RWPE2 (cell line): ENCODE data around the gene ZNF133.

Experiments used
- ATAC-seq: fragments of 200-7000 bp; cut with Tn5 transposase; 3 replicates; pipeline ENCODE4 v1.9.1; 2021; ENCODE audit warnings: low read depth
- DNase-seq: peaks from one replicate; pipeline ENCODE4 v3.0.0-alpha.2; 2020; ENCODE audit warnings: low spot score
- H3K27ac ChIP-seq: fragments of 450-650 bp; 2 replicates; pipeline ENCODE4 v1.5.1; 2017; ENCODE audit warnings: mild to moderate bottlenecking; ENCODE audit not compliant: poor library complexity, severe bottlenecking
- H3K27me3 ChIP-seq: fragments of 250-450 bp; sonication (Bioruptor Pico); 2 replicates; pipeline ENCODE4 v1.5.1; 2021; ENCODE audit warnings: mild to moderate bottlenecking, moderate library complexity; ENCODE audit not compliant: insufficient read depth, poor library complexity, severe bottlenecking
- H3K36me3 ChIP-seq: fragments of 250-450 bp; sonication (Bioruptor Pico); 2 replicates; pipeline ENCODE4 v1.5.1; 2020; ENCODE audit warnings: low read depth, mild to moderate bottlenecking, moderate library complexity
- H3K4me1 ChIP-seq: fragments of 250-450 bp; sonication (Bioruptor Pico); 2 replicates; pipeline ENCODE4 v1.5.1; 2021; ENCODE audit warnings: mild to moderate bottlenecking, moderate library complexity; ENCODE audit not compliant: insufficient read depth, poor library complexity, severe bottlenecking
- H3K4me3 ChIP-seq: fragments of 250-450 bp; sonication (Bioruptor Pico); 2 replicates; pipeline ENCODE4 v1.5.1; 2021; ENCODE audit warnings: mild to moderate bottlenecking, moderate library complexity; ENCODE audit not compliant: severe bottlenecking
- H3K9me3 ChIP-seq: fragments of 250-450 bp; sonication (Bioruptor Pico); 2 replicates; pipeline ENCODE4 v1.5.1; 2021; ENCODE audit warnings: mild to moderate bottlenecking, moderate library complexity; ENCODE audit not compliant: severe bottlenecking
- TF ChIP-seq, protein P1 (sequence below): fragments of 450-650 bp; IDR thresholded peaks from one replicate; pipeline ENCODE4 v1.5.1; 2017; ENCODE audit warnings: mild to moderate bottlenecking, moderate library complexity; ENCODE audit not compliant: poor library complexity, severe bottlenecking

The ZNF133 gene

DNA sequence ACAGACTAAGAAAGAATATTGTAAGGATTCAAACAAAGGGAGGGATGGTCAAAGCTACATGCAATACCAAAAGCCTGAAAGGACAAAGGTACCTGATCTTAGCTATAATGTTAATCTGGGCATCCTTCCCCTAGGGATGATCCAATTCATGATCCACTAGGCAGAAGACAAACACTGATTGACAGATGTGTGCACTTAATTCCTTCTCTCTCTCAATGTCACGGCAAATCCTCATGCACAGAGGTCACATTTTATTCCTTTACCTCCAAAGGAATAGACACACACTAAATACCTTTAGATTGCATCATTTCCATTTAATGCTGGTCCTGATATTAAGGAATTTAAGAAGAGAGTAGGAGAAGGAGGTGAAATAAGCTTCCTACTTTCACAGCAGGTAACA lies 73.4 kb downstream of the ZNF133 start:
- Histone ChIP-seq H3K36me3 (no peaks in the 10 kb centered on the region), H3K4me3 (no peak overlapping the region), H3K27me3 (no peaks in the 10 kb centered on the region), H3K27ac (no peak overlapping the region), H3K9me3 (no peaks in the 10 kb centered on the region), H3K4me1 (no peaks in the 10 kb centered on the region)
- TF ChIP-seq, protein P1, sequence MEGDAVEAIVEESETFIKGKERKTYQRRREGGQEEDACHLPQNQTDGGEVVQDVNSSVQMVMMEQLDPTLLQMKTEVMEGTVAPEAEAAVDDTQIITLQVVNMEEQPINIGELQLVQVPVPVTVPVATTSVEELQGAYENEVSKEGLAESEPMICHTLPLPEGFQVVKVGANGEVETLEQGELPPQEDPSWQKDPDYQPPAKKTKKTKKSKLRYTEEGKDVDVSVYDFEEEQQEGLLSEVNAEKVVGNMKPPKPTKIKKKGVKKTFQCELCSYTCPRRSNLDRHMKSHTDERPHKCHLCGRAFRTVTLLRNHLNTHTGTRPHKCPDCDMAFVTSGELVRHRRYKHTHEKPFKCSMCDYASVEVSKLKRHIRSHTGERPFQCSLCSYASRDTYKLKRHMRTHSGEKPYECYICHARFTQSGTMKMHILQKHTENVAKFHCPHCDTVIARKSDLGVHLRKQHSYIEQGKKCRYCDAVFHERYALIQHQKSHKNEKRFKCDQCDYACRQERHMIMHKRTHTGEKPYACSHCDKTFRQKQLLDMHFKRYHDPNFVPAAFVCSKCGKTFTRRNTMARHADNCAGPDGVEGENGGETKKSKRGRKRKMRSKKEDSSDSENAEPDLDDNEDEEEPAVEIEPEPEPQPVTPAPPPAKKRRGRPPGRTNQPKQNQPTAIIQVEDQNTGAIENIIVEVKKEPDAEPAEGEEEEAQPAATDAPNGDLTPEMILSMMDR, result no peak
- DNase-seq, result no peak
- no peak for ATAC-seq

DNA sequence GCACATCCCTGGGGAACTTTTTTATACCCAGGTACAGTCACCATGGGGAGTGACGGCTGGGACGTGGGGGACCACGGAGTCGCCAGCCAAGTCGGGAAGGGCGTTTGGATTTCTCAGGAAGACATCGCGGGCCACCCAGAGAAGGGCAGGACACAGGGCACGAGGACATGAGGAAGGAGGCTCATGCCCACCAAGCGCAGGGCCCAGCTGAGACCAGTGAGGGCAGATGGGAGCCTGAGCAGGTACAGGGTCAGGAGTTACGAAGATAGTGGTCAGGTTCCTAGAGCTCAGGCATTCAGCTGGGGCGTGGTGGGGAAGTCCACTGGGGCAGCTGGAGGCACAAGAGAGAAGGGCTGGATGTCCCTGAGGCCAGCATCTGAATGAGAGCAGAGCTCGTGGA lies 74.6 kb downstream of the ZNF133 start:
- TF ChIP-seq, protein P1, result no peak
- DNase-seq (no peak), ATAC-seq (no peak)

DNA sequence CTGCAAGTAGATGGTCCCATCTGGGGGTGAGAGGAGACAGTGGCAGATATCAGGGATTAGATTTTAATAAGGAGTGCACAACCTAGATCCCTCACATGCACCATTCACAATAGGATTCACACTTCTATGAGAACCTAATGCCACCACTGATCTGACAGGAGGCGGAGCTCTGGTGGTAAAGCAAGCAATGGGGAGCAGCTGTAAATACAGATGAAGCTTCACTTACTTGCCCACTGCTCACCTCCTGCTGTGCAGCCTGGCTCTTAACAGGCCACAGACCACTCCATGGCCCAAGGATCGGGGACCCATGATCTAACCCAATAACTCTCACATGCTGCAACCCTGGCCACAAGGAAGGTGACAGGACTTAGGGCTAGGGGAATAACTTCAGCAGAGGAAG lies 75.4 kb downstream of the ZNF133 start:
- TF ChIP-seq, protein P1, result no peak
- Histone ChIP-seq H3K4me1 (no peaks in the 10 kb centered on the region), H3K27ac (no peak overlapping the region), H3K4me3 (no peak overlapping the region), H3K36me3 (no peaks in the 10 kb centered on the region), H3K27me3 (no peaks in the 10 kb centered on the region), H3K9me3 (no peaks in the 10 kb centered on the region)
- ATAC-seq, result no peak
- no peak for DNase-seq

More for the DNA sequence above, 74.6 kb downstream of the ZNF133 start:
- no peaks in the 10 kb centered on the region for H3K36me3 ChIP-seq
- H3K27me3 ChIP-seq, result no peaks in the 10 kb centered on the region
- no peaks in the 10 kb centered on the region for H3K4me1 ChIP-seq
- no peak overlapping the region for H3K27ac ChIP-seq
- H3K9me3 ChIP-seq, result no peaks in the 10 kb centered on the region
- H3K4me3 ChIP-seq, result no peak overlapping the region

DNA sequence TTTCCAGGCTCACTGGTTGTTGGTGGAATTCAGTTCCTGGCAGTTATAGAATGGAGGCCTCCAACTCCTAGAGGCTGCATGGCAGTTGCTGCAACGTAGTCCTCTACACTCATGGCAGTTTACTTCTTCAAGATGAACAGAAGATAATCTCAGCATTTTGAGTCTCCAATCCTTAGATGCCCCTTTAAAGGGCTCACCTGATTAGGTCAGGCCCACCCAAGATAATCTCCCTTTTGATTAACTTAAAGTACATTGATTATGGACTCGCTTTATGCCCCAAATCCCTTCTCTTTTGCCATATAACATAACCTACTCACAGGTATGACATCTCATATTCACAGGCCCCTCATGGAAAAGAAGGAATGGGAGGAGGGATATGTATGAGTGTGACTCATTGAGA lies 76.4 kb downstream of the ZNF133 start:
- no peak for ATAC-seq
- DNase-seq, result no peak
- no peaks in the 10 kb centered on the region for H3K9me3 ChIP-seq
- TF ChIP-seq, protein P1, result no peak
- H3K36me3 ChIP-seq, result no peaks in the 10 kb centered on the region
- H3K4me3 ChIP-seq, result no peak overlapping the region
- H3K27ac ChIP-seq, result no peak overlapping the region
- no peaks in the 10 kb centered on the region for H3K4me1 ChIP-seq
- H3K27me3 ChIP-seq, result no peaks in the 10 kb centered on the region
